Activated gamma-delta T cell treated with Interleukin-2 at 50 U/mL for 16 hours (primary cell): Measurements from ENCODE around the gene OR9Q1.
"Not testable (repeated sequence)": the region's sequence is repeated elsewhere in the genome, so short reads cannot be mapped to it uniquely, and the experiment has no call there.

Experiments used
- DNase-seq: peaks from one replicate; pipeline ENCODE4 v3.0.0-alpha.2; 2020

The OR9Q1 gene

GRCh38 chr11:58023435-58023931 is at the start of gene OR9Q1:
Gene OR9Q1 (plus strand): TSS chr11:58023881. CDS start chr11:58179445, 155,564 bp downstream.
- no peak for DNase-seq

- DNase-seq = no peak
Observed at GRCh38 chr11:57974132-57974531, 49.5 kb upstream of the OR9Q1 start.

GRCh38 chr11:57974848-57975601 is 48.7 kb upstream of the OR9Q1 start:
- no peak for DNase-seq

GRCh38 chr11:57977709-57978108 is 46.0 kb upstream of the OR9Q1 start:
- no peak for DNase-seq

- no peak for DNase-seq
Observed at GRCh38 chr11:57978686-57979531, 44.8 kb upstream of the OR9Q1 start.

- DNase-seq = no peak
Observed at GRCh38 chr11:57979532-57980079, 44.1 kb upstream of the OR9Q1 start.

GRCh38 chr11:57980201-57980600 is 43.5 kb upstream of the OR9Q1 start:
- DNase-seq = no peak

GRCh38 chr11:57981536-57981935 is 42.1 kb upstream of the OR9Q1 start:
- no peak for DNase-seq

- DNase-seq = no peak
Observed at GRCh38 chr11:57982776-57983175, 40.9 kb upstream of the OR9Q1 start.

- DNase-seq = no peak
Observed at GRCh38 chr11:57983191-57983590, 40.5 kb upstream of the OR9Q1 start.

GRCh38 chr11:57999523-57999922 is 24.2 kb upstream of the OR9Q1 start:
- DNase-seq = not testable (repeated sequence)

- not testable (repeated sequence) for DNase-seq
Observed at GRCh38 chr11:58000021-58000420, 23.7 kb upstream of the OR9Q1 start.

- no peak for DNase-seq
Observed at GRCh38 chr11:58000699-58001098, 23.0 kb upstream of the OR9Q1 start.

- DNase-seq = no peak
Observed at GRCh38 chr11:58003036-58003435, 20.6 kb upstream of the OR9Q1 start.

- DNase-seq = no peak
Observed at GRCh38 chr11:58003591-58003990, 20.1 kb upstream of the OR9Q1 start.

- no peak for DNase-seq
Observed at GRCh38 chr11:58004664-58005063, 19.0 kb upstream of the OR9Q1 start.

- DNase-seq = no peak
Observed at GRCh38 chr11:58006940-58007339, 16.7 kb upstream of the OR9Q1 start.

- no peak for DNase-seq
Observed at GRCh38 chr11:58011771-58012170, 11.9 kb upstream of the OR9Q1 start.

- no peak for DNase-seq
Observed at GRCh38 chr11:58024601-58025091, 965 bp downstream of the OR9Q1 start.

GRCh38 chr11:58027341-58027740 is 3.7 kb downstream of the OR9Q1 start:
- DNase-seq = no peak

GRCh38 chr11:58028687-58029411 is 5.2 kb downstream of the OR9Q1 start:
- no peak for DNase-seq

GRCh38 chr11:58030653-58031052 is 7.0 kb downstream of the OR9Q1 start, which contains the start of gene OR6Q1:
Gene OR6Q1 (plus strand): TSS chr11:58030953. CDS start chr11:58030953, 0 bp downstream.
- DNase-seq = no peak

- no peak for DNase-seq
Observed at GRCh38 chr11:58034471-58034870, 10.8 kb downstream of the OR9Q1 start.
